ENCODE results near the gene KRTAP5-8. TPM values are rescaled to one million over a fixed set of nuclear protein-coding genes. Genes with fewer than 3 reads are reported as not detected.
"Not testable (repeated sequence)": the region's sequence is repeated elsewhere in the genome, so short reads cannot be mapped to it uniquely, and the experiment has no call there.

Gene KRTAP5-8, protein sequence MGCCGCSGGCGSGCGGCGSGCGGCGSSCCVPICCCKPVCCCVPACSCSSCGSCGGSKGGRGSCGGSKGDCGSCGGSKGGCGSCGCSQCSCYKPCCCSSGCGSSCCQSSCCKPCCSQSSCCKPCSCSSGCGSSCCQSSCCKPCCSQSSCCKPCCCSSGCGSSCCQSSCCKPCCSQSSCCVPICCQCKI
- total RNA-seq (ENCODE audit: low replicate concordance): not detected in 2 replicates

GRCh38 chr11:71537977-71538665 is at the start of gene KRTAP5-8:
Gene KRTAP5-8, plus strand, starts transcription at chr11:71538025. Its CDS starts 31 bp downstream, at chr11:71538056.
- not testable (repeated sequence) for H3K4me1 ChIP-seq; H3K36me3 Mint-ChIP-seq; H3K4me3 Mint-ChIP-seq; H3K4me1 Mint-ChIP-seq; H2AFZ ChIP-seq (replicated peaks); H3K4me2 ChIP-seq; H4K20me1 ChIP-seq (ENCODE audit: low read depth); H3K79me2 ChIP-seq (ENCODE audit: low read depth); H3K4me3 ChIP-seq; H3K9me3 ChIP-seq (ENCODE audit: low read depth); H3K36me3 ChIP-seq; H3K27ac Mint-ChIP-seq; H3K27me3 ChIP-seq; H3K9me3 Mint-ChIP-seq; DNase-seq (ENCODE audit: low spot score); H3K27ac ChIP-seq; H3F3A ChIP-seq (ENCODE audit: low read depth); H3K27me3 Mint-ChIP-seq (ENCODE audit: insufficient read depth, low read depth); H3K9ac ChIP-seq

DNA sequence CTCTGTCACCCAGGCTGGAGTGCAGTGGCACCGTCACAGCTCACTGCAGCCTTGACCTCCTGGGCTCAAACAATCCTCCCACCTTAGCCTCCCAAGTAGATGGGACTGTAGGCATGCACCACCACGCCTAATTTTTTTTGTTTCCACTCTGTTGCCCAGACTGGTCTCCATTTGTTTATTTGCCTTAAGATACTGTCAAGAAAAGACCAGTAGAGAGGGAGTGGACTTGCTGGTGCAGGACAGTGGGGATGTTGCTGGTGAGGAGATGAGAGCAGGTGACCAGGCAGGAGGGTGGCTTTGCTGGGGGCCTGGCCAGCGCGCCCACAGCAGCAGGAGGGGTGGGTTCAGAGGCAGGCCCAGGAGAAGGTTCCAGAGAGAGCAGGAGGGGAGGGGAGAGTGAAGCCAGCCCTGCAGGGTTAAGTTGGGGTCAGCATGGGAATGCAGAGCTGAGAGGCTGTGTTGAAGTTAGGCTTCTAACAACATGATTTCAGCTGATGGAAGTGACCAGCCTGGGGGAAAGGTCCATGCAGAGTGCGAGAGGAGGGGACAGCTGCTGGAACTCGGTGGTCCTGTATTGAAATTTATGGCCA is 49.0 kb upstream of the KRTAP5-8 start:
- no peaks in the 10 kb centered on the region for H3K79me2 ChIP-seq (ENCODE audit: low read depth)
- H3K36me3 Mint-ChIP-seq: peaks cover 28% of the 10 kb centered on the region
- no peak overlapping the region for H3K4me2 ChIP-seq
- no peak overlapping the region for H2AFZ ChIP-seq (replicated peaks)
- no peak overlapping the region for H3K4me3 Mint-ChIP-seq
- H3K4me1 Mint-ChIP-seq: peaks cover 19% of the 10 kb centered on the region
- no peaks in the 10 kb centered on the region for H3K27me3 ChIP-seq
- H3K27ac ChIP-seq: no peak overlapping the region
- no peak overlapping the region for H3K9ac ChIP-seq
- H4K20me1 ChIP-seq (ENCODE audit: low read depth): no peaks in the 10 kb centered on the region
- no peak overlapping the region for H3K4me3 ChIP-seq
- no peaks in the 10 kb centered on the region for H3K9me3 Mint-ChIP-seq
- H3F3A ChIP-seq (ENCODE audit: low read depth): no peaks in the 10 kb centered on the region
- no peaks in the 10 kb centered on the region for H3K4me1 ChIP-seq
- H3K9me3 ChIP-seq (ENCODE audit: low read depth): no peaks in the 10 kb centered on the region
- DNase-seq (ENCODE audit: low spot score): no peak
- H3K36me3 ChIP-seq: no peaks in the 10 kb centered on the region
- TF ChIP-seq EZH2 (IDR thresholded peaks at IDR 0.05) (no peak), EZH2phosphoT487 (IDR thresholded peaks at IDR 0.05) (no peak)
- TF ChIP-seq, protein P1, sequence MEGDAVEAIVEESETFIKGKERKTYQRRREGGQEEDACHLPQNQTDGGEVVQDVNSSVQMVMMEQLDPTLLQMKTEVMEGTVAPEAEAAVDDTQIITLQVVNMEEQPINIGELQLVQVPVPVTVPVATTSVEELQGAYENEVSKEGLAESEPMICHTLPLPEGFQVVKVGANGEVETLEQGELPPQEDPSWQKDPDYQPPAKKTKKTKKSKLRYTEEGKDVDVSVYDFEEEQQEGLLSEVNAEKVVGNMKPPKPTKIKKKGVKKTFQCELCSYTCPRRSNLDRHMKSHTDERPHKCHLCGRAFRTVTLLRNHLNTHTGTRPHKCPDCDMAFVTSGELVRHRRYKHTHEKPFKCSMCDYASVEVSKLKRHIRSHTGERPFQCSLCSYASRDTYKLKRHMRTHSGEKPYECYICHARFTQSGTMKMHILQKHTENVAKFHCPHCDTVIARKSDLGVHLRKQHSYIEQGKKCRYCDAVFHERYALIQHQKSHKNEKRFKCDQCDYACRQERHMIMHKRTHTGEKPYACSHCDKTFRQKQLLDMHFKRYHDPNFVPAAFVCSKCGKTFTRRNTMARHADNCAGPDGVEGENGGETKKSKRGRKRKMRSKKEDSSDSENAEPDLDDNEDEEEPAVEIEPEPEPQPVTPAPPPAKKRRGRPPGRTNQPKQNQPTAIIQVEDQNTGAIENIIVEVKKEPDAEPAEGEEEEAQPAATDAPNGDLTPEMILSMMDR (IDR thresholded peaks at IDR 0.05): no peak
- peaks cover 4% of the 10 kb centered on the region for H3K27me3 Mint-ChIP-seq (ENCODE audit: insufficient read depth, low read depth)
- H3K27ac Mint-ChIP-seq: no peak overlapping the region

DNA sequence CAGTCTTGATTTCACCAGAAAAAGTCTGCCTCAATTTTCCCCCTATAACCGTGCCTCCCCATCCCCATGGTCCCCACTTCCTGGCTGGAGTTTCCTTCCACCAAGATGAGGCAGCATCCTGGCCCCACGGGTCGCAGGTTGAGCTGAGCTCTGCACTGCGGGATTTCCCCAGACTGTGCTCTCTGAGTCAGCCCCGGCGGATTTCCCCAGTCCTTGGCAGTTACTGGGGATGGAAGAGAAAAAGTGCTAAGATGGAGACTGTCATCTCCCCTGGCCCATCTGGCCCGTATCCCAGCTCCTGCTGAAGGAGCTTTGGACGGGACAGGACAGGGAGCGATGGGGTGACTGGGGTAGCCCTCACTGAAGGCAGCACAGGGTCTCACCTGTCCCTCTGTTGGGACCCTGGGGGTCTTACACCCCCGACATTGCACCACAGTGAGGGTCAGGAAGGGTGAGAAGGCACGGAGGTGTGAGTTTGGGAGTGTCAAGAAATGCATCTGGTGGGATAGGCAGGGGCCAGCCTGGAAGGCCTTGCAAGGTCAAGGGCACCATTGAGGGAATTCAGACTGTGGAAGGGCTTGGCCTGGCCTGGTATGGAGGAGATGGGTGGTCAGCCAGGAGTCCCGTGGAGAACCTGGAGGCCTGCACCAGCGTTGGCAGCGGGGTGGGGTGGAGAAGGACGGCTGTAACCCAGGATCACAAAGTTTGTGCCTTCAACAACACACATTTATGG is 48.3 kb upstream of the KRTAP5-8 start:
- no peaks in the 10 kb centered on the region for H3F3A ChIP-seq (ENCODE audit: low read depth)
- peaks cover 19% of the 10 kb centered on the region for H3K4me1 Mint-ChIP-seq
- peaks cover 25% of the 10 kb centered on the region for H3K36me3 Mint-ChIP-seq
- no peaks in the 10 kb centered on the region for H3K9me3 ChIP-seq (ENCODE audit: low read depth)
- H3K27me3 ChIP-seq: no peaks in the 10 kb centered on the region
- H3K27me3 Mint-ChIP-seq (ENCODE audit: insufficient read depth, low read depth): peaks cover 4% of the 10 kb centered on the region
- no peak overlapping the region for H3K4me2 ChIP-seq
- no peak overlapping the region for H3K4me3 Mint-ChIP-seq
- no peak overlapping the region for H2AFZ ChIP-seq (replicated peaks)
- TF ChIP-seq, protein P1 (IDR thresholded peaks at IDR 0.05): no peak
- TF ChIP-seq EZH2phosphoT487 (IDR thresholded peaks at IDR 0.05) (no peak), EZH2 (IDR thresholded peaks at IDR 0.05) (no peak)
- no peak for DNase-seq (ENCODE audit: low spot score)
- no peak overlapping the region for H3K9ac ChIP-seq
- no peaks in the 10 kb centered on the region for H3K9me3 Mint-ChIP-seq
- peak overlapping the region; percentile 85 for H3K27ac Mint-ChIP-seq
- no peaks in the 10 kb centered on the region for H4K20me1 ChIP-seq (ENCODE audit: low read depth)
- no peaks in the 10 kb centered on the region for H3K36me3 ChIP-seq
- no peak overlapping the region for H3K27ac ChIP-seq
- no peaks in the 10 kb centered on the region for H3K4me1 ChIP-seq
- H3K4me3 ChIP-seq: no peak overlapping the region
- no peaks in the 10 kb centered on the region for H3K79me2 ChIP-seq (ENCODE audit: low read depth)
